Measurements from ENCODE around the gene TBX21.

- TF ChIP-seq POLR2A (IDR thresholded peaks at IDR 0.05; ENCODE audit: low read depth, low read length): no peak
- TF ChIP-seq, protein P1, sequence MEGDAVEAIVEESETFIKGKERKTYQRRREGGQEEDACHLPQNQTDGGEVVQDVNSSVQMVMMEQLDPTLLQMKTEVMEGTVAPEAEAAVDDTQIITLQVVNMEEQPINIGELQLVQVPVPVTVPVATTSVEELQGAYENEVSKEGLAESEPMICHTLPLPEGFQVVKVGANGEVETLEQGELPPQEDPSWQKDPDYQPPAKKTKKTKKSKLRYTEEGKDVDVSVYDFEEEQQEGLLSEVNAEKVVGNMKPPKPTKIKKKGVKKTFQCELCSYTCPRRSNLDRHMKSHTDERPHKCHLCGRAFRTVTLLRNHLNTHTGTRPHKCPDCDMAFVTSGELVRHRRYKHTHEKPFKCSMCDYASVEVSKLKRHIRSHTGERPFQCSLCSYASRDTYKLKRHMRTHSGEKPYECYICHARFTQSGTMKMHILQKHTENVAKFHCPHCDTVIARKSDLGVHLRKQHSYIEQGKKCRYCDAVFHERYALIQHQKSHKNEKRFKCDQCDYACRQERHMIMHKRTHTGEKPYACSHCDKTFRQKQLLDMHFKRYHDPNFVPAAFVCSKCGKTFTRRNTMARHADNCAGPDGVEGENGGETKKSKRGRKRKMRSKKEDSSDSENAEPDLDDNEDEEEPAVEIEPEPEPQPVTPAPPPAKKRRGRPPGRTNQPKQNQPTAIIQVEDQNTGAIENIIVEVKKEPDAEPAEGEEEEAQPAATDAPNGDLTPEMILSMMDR (conservative IDR thresholded peaks at IDR 0.05; ENCODE audit: low read depth, low read length): no peak
Observed at GRCh38 chr17:47745037-47745380, 12.0 kb downstream of the TBX21 start.

Measured in IMR-90 (cell line).